PFSK-1 (cell line): Measurements from ENCODE around the gene MTRR.
A peak's percentile ranks its signal among the peaks of the same experiment; 100 is the strongest.

Experiments
- FOXP2 ChIP-seq: optimal IDR thresholded peaks from 2 replicates; pipeline ENCODE3; 2011; ENCODE audit warnings: borderline replicate concordance, control low read depth, inconsistent platforms; ENCODE audit not compliant: insufficient read depth; ENCODE audit errors: extremely low read length, extremely low read depth
- POLR2AphosphoS5 ChIP-seq: IDR thresholded peaks from 2 replicates; pipeline ENCODE4 v1.6.1; 2012; ENCODE audit warnings: low read depth, mild to moderate bottlenecking, control low read depth, low read length, moderate library complexity
- SIN3A ChIP-seq: IDR thresholded peaks from 2 replicates; pipeline ENCODE4 v1.6.1; 2012; ENCODE audit warnings: mild to moderate bottlenecking, low read length, moderate library complexity, borderline replicate concordance; ENCODE audit not compliant: insufficient read depth
- TAF1 ChIP-seq: IDR thresholded peaks from 2 replicates; pipeline ENCODE4 v1.6.1; 2012; ENCODE audit warnings: low read length, control low read depth, borderline replicate concordance; ENCODE audit not compliant: insufficient read depth
- TF ChIP-seq, protein P1 (sequence below), 2 experiments: IDR thresholded peaks; 2 replicates each; pipeline versions ENCODE4 v1.6.1 to v1.8.0; 2011 to 2012; ENCODE audit warnings: low read depth in 2 of 2, low read length in 2 of 2, control low read depth in 1 of 2, inconsistent platforms in 1 of 2, mild to moderate bottlenecking in 1 of 2, moderate library complexity in 1 of 2; ENCODE audit not compliant: insufficient read depth in 1 of 2

DNA sequence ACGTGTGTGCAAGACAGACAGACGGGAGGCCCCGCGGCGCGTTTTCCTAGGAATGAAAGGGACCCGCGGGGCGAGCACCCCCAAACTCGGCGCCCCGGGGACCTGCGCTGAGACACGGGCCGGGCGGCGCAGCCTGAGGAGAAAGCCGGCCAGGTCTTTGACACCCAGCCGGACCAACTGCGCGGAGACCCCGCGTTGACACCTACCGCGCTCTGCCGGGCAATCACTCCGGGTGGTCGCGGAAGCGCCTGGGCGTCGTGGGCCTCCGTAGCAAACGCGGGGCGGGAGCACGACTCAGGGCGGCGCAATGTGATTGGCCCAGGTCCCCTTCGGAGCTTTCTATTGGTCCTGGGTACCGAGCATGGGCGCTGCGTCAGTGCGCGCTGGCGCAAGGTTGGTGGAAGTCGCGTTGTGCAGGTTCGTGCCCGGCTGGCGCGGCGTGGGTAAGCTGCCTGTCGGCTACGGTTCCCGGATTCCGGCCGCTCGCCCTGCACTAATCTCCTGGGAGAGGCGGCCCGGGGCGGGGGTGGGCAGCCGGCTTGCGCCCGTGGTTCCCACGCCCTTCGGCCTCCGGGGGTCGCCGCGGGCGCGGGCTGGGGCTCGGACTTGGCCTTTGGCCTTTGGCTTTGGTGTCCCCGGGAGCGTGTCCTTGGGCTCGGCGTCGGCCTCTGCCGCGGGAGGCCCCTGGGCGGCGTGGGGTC, at the start of gene MTRR, which contains the start of gene FASTKD3:
- peak; percentile 85 for TF ChIP-seq POLR2AphosphoS5
- peak; percentile 81; the same call in 1 of the 2 replicates for TF ChIP-seq TAF1
- TF ChIP-seq, protein P1, sequence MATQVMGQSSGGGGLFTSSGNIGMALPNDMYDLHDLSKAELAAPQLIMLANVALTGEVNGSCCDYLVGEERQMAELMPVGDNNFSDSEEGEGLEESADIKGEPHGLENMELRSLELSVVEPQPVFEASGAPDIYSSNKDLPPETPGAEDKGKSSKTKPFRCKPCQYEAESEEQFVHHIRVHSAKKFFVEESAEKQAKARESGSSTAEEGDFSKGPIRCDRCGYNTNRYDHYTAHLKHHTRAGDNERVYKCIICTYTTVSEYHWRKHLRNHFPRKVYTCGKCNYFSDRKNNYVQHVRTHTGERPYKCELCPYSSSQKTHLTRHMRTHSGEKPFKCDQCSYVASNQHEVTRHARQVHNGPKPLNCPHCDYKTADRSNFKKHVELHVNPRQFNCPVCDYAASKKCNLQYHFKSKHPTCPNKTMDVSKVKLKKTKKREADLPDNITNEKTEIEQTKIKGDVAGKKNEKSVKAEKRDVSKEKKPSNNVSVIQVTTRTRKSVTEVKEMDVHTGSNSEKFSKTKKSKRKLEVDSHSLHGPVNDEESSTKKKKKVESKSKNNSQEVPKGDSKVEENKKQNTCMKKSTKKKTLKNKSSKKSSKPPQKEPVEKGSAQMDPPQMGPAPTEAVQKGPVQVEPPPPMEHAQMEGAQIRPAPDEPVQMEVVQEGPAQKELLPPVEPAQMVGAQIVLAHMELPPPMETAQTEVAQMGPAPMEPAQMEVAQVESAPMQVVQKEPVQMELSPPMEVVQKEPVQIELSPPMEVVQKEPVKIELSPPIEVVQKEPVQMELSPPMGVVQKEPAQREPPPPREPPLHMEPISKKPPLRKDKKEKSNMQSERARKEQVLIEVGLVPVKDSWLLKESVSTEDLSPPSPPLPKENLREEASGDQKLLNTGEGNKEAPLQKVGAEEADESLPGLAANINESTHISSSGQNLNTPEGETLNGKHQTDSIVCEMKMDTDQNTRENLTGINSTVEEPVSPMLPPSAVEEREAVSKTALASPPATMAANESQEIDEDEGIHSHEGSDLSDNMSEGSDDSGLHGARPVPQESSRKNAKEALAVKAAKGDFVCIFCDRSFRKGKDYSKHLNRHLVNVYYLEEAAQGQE (IDR thresholded peaks at IDR 0.05; ENCODE audit: insufficient read depth in 1 of 2, low read depth in 2 of 2, low read length in 2 of 2): no peak
- no peak for TF ChIP-seq SIN3A
- TF ChIP-seq FOXP2: peak; percentile 65
